HCT116 (cell line): ENCODE measurements around the gene MRPL42. TPM values are rescaled to one million over a fixed set of nuclear protein-coding genes. Genes with fewer than 3 reads are reported as not detected.
A peak's percentile ranks its signal among the peaks of the same experiment; 100 is the strongest.

Experiments
- ATAC-seq: fragments of 200-7000 bp; cut with Tn5 transposase; 2 replicates; pipeline ENCODE4 v1.9.1; 2020; ENCODE audit warnings: mild to moderate bottlenecking, moderate library complexity
- BruUV-seq: library from RNA; stranded (reverse); fragments of 400-500 nt; replicated peaks from 2 replicates; lab custom pipeline; 2021; lab: Mats Ljungman, UMichigan
- CTCF ChIA-PET: fragments of 300-600 bp; sonication (Branson Sonifier 250); formaldehyde crosslinking; loops from one replicate; lab custom pipeline; 2021; ENCODE audit warnings: antibody characterized with exemption; lab: Charles Lee
- POLR2A ChIA-PET: fragments of 300-600, 350-600 bp; sonication (Branson Sonifier 250); formaldehyde crosslinking; loops from one replicate; lab custom pipeline; 2021; ENCODE audit warnings: antibody characterized with exemption; lab: Charles Lee
- RAD21 ChIA-PET, 2 experiments: fragments of 300-600 bp; sonication (Branson Sonifier 250); formaldehyde crosslinking; loops; one replicate each; lab custom pipeline; 2023; ENCODE audit warnings: low total read pairs in 2 of 2; ENCODE audit not compliant: uncharacterized antibody in 2 of 2, unreplicated experiment in 2 of 2, low non-redundant PET in 1 of 2; lab: Charles Lee
- DNase-seq: peaks from one replicate; pipeline ENCODE4 v3.0.0-alpha.2; 2010; ENCODE audit warnings: low read depth, low spot score
- H2AFZ ChIP-seq: fragments of 200-600 bp; shearing (Covaris generic), sonication (generic); 2 replicates; pipeline ENCODE4 v1.6.1; 2017; ENCODE audit warnings: low read depth, mixed run types, mixed read lengths, antibody characterized with exemption, low read length; ENCODE audit not compliant: poor library complexity, severe bottlenecking
- H3K27ac ChIP-seq: 2 replicates; pipeline ENCODE4 v1.5.1; 2012; ENCODE audit warnings: low read depth, low read length
- H3K27me3 ChIP-seq: fragments of 200-600 bp; sonication (generic); 2 replicates; pipeline ENCODE4 v1.6.1; 2016; ENCODE audit warnings: mixed run types, low read length, mixed read lengths; ENCODE audit not compliant: insufficient read depth
- H3K36me3 ChIP-seq, 2 experiments: fragments of 200-500 bp in 1 of 2; fragments of 200-600 bp in 1 of 2; sonication (Bioruptor generic) in 1 of 2; sonication (generic) in 1 of 2; 2 replicates each; pipeline versions ENCODE4 v1.5.1 to v1.6.1; 2014 to 2016; ENCODE audit warnings: low read length in 2 of 2, inconsistent platforms in 1 of 2, mixed read lengths in 1 of 2, mixed run types in 1 of 2; ENCODE audit not compliant: insufficient read depth in 2 of 2, control insufficient read depth in 1 of 2
- H3K4me1 ChIP-seq, 2 experiments: fragments of 200-600 bp in 1 of 2; sonication (generic) in 1 of 2; 2 replicates each; pipeline versions ENCODE4 v1.5.1 to v1.6.1; 2012 to 2017; ENCODE audit warnings: low read length in 2 of 2, inconsistent platforms in 1 of 2, mild to moderate bottlenecking in 1 of 2, mixed read lengths in 1 of 2, mixed run types in 1 of 2, moderate library complexity in 1 of 2; ENCODE audit not compliant: insufficient read depth in 2 of 2, control insufficient read depth in 1 of 2
- H3K4me2 ChIP-seq: fragments of 200-600 bp; sonication (generic); 2 replicates; pipeline ENCODE4 v1.6.1; 2017; ENCODE audit warnings: mixed run types, low read length, mixed read lengths
- H3K4me3 ChIP-seq, 2 experiments: fragments of 200-600 bp in 1 of 2; sonication (generic) in 1 of 2; replicated peaks in 1 of 2; 2 replicates each; pipeline ENCODE4 v1.5.1; 2011 to 2016; ENCODE audit warnings: low read length in 2 of 2, control low read depth in 1 of 2, low read depth in 1 of 2, mild to moderate bottlenecking in 1 of 2, mixed read lengths in 1 of 2, mixed run types in 1 of 2
- H3K79me2 ChIP-seq: fragments of 200-600 bp; sonication (generic); 2 replicates; pipeline ENCODE4 v1.6.1; 2017; ENCODE audit warnings: mild to moderate bottlenecking, mixed run types, low read length, moderate library complexity, mixed read lengths; ENCODE audit not compliant: insufficient read depth
- H3K9ac ChIP-seq: fragments of 200-600 bp; sonication (generic); 2 replicates; pipeline ENCODE4 v1.6.1; 2016; ENCODE audit warnings: low read length, mixed read lengths
- H3K9me2 ChIP-seq: fragments of 200-600 bp; sonication (generic), shearing (Covaris generic); 2 replicates; pipeline ENCODE4 v1.6.1; 2017; ENCODE audit warnings: mixed run types, mild to moderate bottlenecking, moderate library complexity; ENCODE audit not compliant: insufficient read depth
- H3K9me3 ChIP-seq, 2 experiments: fragments of 200-500 bp in 1 of 2; fragments of 200-600 bp in 1 of 2; sonication (Bioruptor generic) in 1 of 2; sonication (generic) in 1 of 2; 2 replicates each; pipeline ENCODE4 v1.6.1; 2014 to 2017; ENCODE audit warnings: low read length in 2 of 2, mixed read lengths in 2 of 2, inconsistent platforms in 1 of 2, low read depth in 1 of 2, mild to moderate bottlenecking in 1 of 2, mixed run types in 1 of 2, moderate library complexity in 1 of 2; ENCODE audit not compliant: control insufficient read depth in 1 of 2, insufficient read depth in 1 of 2
- H4K20me1 ChIP-seq: fragments of 200-600 bp; sonication (generic), shearing (Covaris generic); 2 replicates; pipeline ENCODE4 v1.6.1; 2017; ENCODE audit warnings: mixed run types, mild to moderate bottlenecking, moderate library complexity; ENCODE audit not compliant: insufficient read depth
- CBX3 ChIP-seq: IDR thresholded peaks from 2 replicates; pipeline ENCODE4 v1.6.1; 2012; ENCODE audit warnings: low read depth
- CEBPB ChIP-seq: IDR thresholded peaks from 2 replicates; pipeline ENCODE4 v1.6.1; 2012; ENCODE audit warnings: low read depth
- EZH2 ChIP-seq: fragments of 200-600 bp; sonication (generic); IDR thresholded peaks from 2 replicates; pipeline ENCODE4 v1.6.1; 2017; ENCODE audit warnings: antibody characterized with exemption, mixed run types
- EZH2phosphoT487 ChIP-seq: fragments of 200-600 bp; IDR thresholded peaks from 2 replicates; pipeline ENCODE4 v1.6.1; 2018; ENCODE audit warnings: antibody characterized with exemption, borderline replicate concordance
- FOSL1 ChIP-seq: IDR thresholded peaks from 2 replicates; pipeline ENCODE4 v1.6.1; 2012; ENCODE audit warnings: low read depth
- JUND ChIP-seq: IDR thresholded peaks from 2 replicates; pipeline ENCODE4 v1.6.1; 2012
- POLR2A ChIP-seq: IDR thresholded peaks from 2 replicates; pipeline ENCODE4 v1.7.0; 2011; ENCODE audit warnings: borderline replicate concordance; ENCODE audit not compliant: insufficient read depth, insufficient read length; ENCODE audit errors: extremely low read depth
- REST ChIP-seq: IDR thresholded peaks from 2 replicates; pipeline ENCODE4 v1.6.1; 2012; ENCODE audit warnings: low read depth
- SIN3A ChIP-seq: IDR thresholded peaks from 2 replicates; pipeline ENCODE4 v1.6.1; 2012; ENCODE audit warnings: low read depth
- TCF7L2 ChIP-seq: IDR thresholded peaks from 2 replicates; pipeline ENCODE4 v1.7.0; 2011; ENCODE audit warnings: borderline replicate concordance, inconsistent platforms; ENCODE audit not compliant: insufficient read depth, insufficient read length; ENCODE audit errors: extremely low read depth
- ZFX ChIP-seq: fragments of 450-650 bp; IDR thresholded peaks from 2 replicates; pipeline ENCODE4 v1.6.1; 2017
- intact Hi-C: fragments of 100-400 bp; cut with micrococcal nuclease; formaldehyde crosslinking; loops from 2 replicates; pipeline ENCODE4 v1.10.0; 2022
- total RNA-seq: library from RNA; stranded (reverse); gene quantifications from one replicate; pipeline ENCODE4 v1.2.1, GENCODE V29; 2021; ENCODE audit not compliant: unreplicated experiment
- TF ChIP-seq, protein P1 (sequence below): IDR thresholded peaks from 2 replicates; pipeline ENCODE4 v1.6.1; 2012

The MRPL42 gene
- total RNA-seq, 1 experiment from 2014 or later, result 120 TPM

GRCh38 chr12:93443576-93443975 lies 23.7 kb upstream of the MRPL42 start:
- CTCF ChIA-PET, result no interaction called here
- BruUV-seq, result no TSS peak
- Histone ChIP-seq H3K9me2 (no peaks in the 10 kb centered on the region), H3K4me1 (peaks cover 18 to 27% of the 10 kb centered on the region in 2 experiments; a peak in 3 of 4 replicates), H3K27me3 (no peaks in the 10 kb centered on the region), H3K36me3 (no peaks in the 10 kb centered on the region), H2AFZ (no peak overlapping the region), H3K79me2 (peaks cover 31% of the 10 kb centered on the region), H4K20me1 (peaks cover 16% of the 10 kb centered on the region; the same call in 1 of the 2 replicates), H3K4me3 (no peak overlapping the region), H3K9me3 (no peaks in the 10 kb centered on the region), H3K27ac (no peak overlapping the region), H3K4me2 (peak overlapping the region; percentile 78; the same call in 1 of the 2 replicates), H3K9ac (no peak overlapping the region)
- POLR2A ChIA-PET, result no interaction called here
- ATAC-seq, result no peak
- TF ChIP-seq SIN3A (no peak), POLR2A (no peak), REST (no peak), ZFX (no peak), JUND (no peak), CBX3 (no peak), FOSL1 (no peak), EZH2phosphoT487 (no peak), TCF7L2 (no peak), EZH2 (no peak), CEBPB (no peak)
- TF ChIP-seq, protein P1, sequence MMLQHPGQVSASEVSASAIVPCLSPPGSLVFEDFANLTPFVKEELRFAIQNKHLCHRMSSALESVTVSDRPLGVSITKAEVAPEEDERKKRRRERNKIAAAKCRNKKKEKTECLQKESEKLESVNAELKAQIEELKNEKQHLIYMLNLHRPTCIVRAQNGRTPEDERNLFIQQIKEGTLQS, result no peak
- RAD21 ChIA-PET, result no interaction called here
- intact Hi-C loops, result loop anchor here (2.0 kb wide), 1 partner anchor 23 kb away; the partner anchor contains the start of gene MRPL42
- DNase-seq, result no peak
